HG03342 (cell line): ENCODE measurements around the gene GALNTL6.
"Not testable (repeated sequence)": the region's sequence is repeated elsewhere in the genome, so short reads cannot be mapped to it uniquely, and the experiment has no call there.

ENCODE experiments used
- ATAC-seq: cut with Tn5 transposase; IDR thresholded peaks from one replicate; pipeline ENCODE4 v1.9.1; 2021; ENCODE audit warnings: mild to moderate bottlenecking, moderate library complexity; ENCODE audit not compliant: unreplicated experiment

Gene GALNTL6

DNA sequence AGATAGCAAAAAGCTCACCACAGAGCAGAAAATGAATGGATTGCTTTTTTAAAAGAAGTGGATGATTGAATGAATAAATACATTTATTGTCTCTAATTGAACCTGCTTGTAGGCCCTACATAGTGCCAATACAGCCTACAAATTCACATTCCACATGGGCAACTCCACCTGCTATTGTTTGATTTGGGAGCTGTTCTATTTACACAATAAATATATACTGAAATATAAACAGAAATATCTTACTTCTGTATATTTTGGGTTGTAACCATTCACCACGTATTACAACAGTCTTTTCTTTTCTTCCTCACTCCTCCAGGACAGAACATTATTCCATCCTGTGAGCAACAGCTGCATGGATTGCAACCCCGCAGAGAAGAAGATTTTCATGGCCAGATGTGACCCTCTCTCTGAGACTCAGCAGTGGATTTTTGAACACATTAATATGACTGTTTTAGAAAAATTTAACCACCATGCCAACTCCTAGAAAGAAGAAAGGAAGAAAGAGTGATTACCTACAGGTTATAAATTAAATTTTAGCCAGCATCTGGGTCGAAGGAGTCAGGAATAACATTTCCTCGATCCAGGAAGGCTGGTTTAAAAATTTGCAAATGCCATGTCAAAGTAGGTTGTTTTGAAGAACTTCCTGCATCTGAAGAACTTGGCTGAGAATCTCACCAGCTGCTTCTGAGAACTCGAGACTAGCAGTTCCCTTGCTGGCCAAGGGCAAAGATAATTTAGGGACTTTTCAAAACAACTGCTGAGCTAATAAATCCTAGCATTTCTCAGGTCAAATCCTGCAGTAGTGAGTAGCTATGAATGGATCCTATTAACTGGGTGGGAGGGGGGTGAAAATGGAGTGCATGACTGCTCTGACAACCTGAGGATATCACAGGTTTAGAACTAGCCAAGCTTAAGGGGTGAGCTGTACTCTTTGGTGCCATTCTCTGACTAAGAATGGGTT, 1226.7 kb downstream of the GALNTL6 start:
- ATAC-seq = no peak

- no peak for ATAC-seq
Measured at GRCh38 chr4:173041482-173041881, 1228.3 kb downstream of the GALNTL6 start.

DNA sequence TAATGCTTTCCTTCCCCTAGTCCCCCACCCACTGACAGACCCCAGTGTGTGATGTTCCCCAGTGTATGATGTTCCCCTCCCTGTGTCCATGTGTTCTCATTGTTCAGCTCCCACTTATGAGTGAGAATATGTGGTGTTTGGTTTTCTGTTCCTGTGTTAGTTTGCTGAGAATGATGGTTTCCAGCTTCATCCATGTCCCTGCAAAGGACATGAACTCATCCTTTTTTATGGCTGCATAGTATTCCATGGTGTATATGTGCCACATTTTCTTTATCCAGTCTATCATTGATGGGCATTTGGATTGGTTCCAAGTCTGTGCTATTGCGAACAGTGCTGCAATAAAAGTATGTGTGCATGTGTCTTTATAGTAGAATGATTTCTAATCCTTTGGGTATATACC, 1228.9 kb downstream of the GALNTL6 start:
- ATAC-seq = not testable (repeated sequence)

DNA sequence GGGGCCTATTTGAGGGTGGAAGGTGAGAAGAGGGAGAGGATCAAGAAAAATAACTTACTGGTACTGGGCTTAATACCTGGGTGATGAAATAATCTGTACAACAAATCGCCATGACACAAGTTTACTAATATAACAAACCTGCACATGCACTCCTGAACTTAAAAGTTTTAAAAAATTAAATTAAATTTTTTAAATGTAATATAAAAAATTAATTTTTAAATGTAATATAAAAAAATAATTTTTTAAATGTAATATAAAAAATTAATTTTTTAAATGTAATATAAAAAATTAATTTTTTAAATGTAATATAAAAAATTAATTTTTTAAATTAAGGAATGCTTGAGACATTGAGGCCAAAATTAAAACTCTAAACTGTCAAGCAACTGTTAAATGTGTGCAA, 1231.1 kb downstream of the GALNTL6 start:
- ATAC-seq = no peak

DNA sequence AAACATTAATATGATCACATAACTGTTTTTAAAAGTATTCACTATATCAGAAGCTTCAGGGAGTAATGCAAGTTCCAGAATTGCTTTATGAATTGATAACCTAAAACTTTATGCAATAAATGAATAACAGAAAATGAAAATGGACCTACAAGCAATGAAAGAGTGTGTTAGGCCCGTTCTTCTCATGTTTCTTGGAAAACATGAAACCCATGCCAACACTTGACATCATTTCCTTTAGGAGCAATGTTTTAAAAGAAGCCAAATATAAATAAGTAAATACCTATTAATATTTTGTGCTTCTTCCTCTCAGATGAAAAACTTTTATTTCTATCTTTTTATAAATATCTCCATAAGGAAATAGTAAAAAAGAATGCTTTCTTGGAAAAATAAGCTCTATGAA, 1232.4 kb downstream of the GALNTL6 start:
- ATAC-seq = no peak

DNA sequence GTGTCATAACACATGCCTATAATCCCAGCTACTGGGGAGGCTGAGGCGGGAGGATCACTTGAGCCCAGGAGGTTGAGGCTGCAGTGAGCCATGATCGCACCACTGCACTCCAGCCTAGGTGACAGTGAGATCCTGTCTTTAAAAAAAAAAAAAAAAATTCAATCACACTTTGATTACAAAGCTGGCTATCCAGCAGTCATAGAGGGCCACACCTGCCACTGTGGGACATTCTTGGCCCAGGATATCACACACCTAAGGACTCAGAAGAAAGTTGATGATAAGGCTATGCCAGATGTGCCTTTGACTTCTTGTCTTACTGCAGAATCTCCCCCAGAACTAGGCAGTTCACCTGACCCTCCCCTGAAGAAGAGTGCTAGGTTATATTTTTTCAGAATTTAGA, 1232.9 kb downstream of the GALNTL6 start:
- ATAC-seq = no peak

- ATAC-seq = no peak
Measured at GRCh38 chr4:173046818-173047217, 1233.6 kb downstream of the GALNTL6 start.

DNA sequence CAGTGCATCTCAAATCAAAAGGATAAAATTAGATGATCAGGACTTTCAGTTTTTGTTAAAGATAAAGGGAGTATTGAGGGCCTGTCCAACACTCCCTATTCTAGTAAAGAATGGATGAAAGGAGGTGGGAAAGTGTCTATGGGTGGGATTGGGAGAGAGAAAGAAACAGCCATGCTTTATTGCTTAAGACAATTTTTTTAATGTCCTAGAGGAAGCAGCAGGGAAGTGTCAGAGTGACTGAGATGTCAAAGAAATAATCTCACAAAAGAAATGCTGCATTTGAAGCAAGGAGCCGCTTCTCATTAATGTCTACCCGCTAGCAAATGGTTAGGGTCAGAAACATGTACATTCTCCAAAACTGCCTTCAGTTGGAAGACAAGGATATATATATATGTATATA, 1238.0 kb downstream of the GALNTL6 start:
- ATAC-seq = no peak

- no peak for ATAC-seq
Measured at GRCh38 chr4:173051716-173052115, 1238.5 kb downstream of the GALNTL6 start.

- no peak for ATAC-seq
Measured at GRCh38 chr4:173052439-173052838, 1239.2 kb downstream of the GALNTL6 start.

DNA sequence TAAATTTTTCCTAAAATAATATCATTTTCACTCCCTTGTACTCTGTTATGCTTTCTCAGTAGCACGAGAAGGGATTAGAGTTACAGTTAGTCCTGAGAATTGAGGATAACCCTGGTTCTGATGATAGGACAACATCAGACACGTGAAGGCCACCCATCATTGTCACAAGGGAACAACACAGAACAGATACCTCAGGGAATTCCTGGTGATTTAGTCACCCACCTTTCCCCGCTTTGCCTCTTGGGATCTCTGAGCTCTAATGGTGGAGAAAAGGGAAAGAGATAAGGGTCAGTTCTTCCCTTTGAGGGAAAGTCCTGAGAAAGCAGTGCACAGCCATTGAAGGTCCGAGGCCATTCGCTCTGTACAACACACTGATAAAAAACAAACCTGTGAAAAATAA, 1243.1 kb downstream of the GALNTL6 start:
- no peak for ATAC-seq

- ATAC-seq = no peak
Measured at GRCh38 chr4:173056710-173057109, 1243.5 kb downstream of the GALNTL6 start.

- no peak for ATAC-seq
Measured at GRCh38 chr4:173057442-173057841, 1244.2 kb downstream of the GALNTL6 start.

GRCh38 chr4:173057901-173058300, 1244.7 kb downstream of the GALNTL6 start:
- no peak for ATAC-seq

- ATAC-seq = no peak
Measured at GRCh38 chr4:173061160-173061559, 1248.0 kb downstream of the GALNTL6 start.

GRCh38 chr4:173073939-173074500, 1260.8 kb downstream of the GALNTL6 start:
- no peak for ATAC-seq

DNA sequence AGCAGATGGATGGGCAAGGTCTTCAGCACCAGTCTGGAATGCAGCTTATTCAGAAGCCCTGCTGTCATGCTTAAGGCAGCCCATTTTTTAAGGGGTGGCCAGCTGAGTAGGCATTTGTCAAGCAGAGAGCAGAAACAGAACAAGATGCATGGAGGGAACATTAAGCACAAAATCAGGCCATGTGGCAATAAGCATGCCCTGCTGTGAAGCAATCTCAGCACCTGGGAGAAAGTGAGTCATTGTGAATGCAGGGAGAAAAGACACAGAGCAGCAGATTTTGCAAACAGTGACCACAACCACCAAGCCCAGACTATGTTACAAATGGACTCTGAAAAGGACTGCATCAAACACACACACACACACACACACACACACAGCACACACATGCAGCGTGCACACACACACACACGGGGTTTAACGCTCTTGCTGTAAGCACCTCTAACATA, 1261.3 kb downstream of the GALNTL6 start:
- no peak for ATAC-seq

DNA sequence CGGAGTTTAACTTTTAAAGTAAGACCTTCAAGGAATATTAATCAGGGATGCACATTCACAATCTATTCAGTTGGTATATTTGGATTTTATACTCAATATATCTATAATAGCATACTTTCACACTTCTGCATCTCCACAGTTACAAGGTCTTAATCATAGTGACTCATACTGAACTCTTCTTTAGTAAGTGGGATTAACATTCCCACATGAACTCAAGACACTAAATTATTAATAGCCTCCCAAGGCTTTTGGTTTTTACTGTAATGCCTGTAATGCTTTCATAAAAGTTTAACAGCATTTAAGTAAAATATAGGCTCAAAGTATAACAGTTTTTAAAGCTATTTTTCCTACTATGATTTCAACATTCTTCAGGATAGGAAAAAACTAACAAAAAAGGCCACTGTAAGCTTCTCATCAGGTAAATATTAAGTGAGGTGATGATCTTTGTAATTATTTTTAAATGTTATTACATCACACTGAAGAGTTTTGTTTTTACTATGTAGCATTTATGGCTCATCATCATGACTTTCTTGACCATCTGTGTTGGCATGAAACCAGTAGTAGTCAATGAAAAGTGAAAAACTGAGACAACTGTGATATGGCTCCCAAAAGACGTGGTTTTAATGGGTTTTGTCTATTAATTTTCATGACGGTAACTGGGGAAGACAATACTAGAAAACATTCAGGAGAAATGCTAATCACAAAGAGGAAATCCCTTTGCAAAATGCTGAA, 1263.9 kb downstream of the GALNTL6 start:
- no peak for ATAC-seq

DNA sequence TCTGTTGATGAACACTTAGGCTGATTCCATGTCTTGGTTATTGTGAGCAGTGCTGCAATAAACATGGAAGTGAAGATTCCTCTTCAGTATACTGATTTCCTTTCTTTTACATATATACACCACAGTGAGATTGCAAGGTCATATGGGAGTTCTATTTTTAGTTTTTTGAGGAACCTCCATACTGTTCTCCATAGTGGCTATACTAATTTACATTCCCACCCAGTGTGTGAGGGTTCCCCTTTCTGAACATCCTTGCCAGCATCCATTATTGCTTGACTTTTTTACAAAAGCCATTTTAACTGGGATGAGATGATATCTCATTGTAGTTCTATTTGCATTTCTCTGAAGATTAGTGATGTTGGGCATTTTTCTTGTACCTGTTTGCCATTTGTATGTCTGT, 1274.9 kb downstream of the GALNTL6 start:
- ATAC-seq = no peak
